DMS53 (cell line): ENCODE measurements around the gene GUCY2C.

Source experiments
- DNase-seq: peaks from one replicate; lab custom pipeline; 2025; lab: John Stamatoyannopoulos, UW

The GUCY2C gene

GRCh38 chr12:14628771-14629170 is 67.6 kb downstream of the GUCY2C start:
- no peak for DNase-seq

GRCh38 chr12:14621826-14622225 is 74.6 kb downstream of the GUCY2C start:
- no peak for DNase-seq

GRCh38 chr12:14619741-14620501 is 76.5 kb downstream of the GUCY2C start:
- DNase-seq = peak; percentile 96

GRCh38 chr12:14618983-14619382 is 77.4 kb downstream of the GUCY2C start:
- DNase-seq = peak; percentile 86

- no peak for DNase-seq
These were observed 81.7 kb downstream of the GUCY2C start for GRCh38 chr12:14614704-14615121.

- DNase-seq = no peak
These were observed 82.7 kb downstream of the GUCY2C start for GRCh38 chr12:14613718-14614117.

GRCh38 chr12:14612898-14613445 is 83.4 kb downstream of the GUCY2C start:
- DNase-seq = no peak

- no peak for DNase-seq
These were observed 84.1 kb downstream of the GUCY2C start for GRCh38 chr12:14612250-14612649.

- DNase-seq = no peak
These were observed 84.7 kb downstream of the GUCY2C start for GRCh38 chr12:14611640-14612203.

GRCh38 chr12:14607568-14607967 is 88.8 kb downstream of the GUCY2C start:
- DNase-seq = no peak

GRCh38 chr12:14605401-14605989 is 90.9 kb downstream of the GUCY2C start:
- peak; percentile 77 for DNase-seq

- peak; percentile 83 for DNase-seq
These were observed 94.5 kb downstream of the GUCY2C start for GRCh38 chr12:14601692-14602478.

GRCh38 chr12:14597480-14597879 is 98.9 kb downstream of the GUCY2C start:
- DNase-seq = no peak

- no peak for DNase-seq
These were observed 104.7 kb downstream of the GUCY2C start for GRCh38 chr12:14591719-14592118.

- no peak for DNase-seq
These were observed 107.0 kb downstream of the GUCY2C start for GRCh38 chr12:14589169-14590004.

GRCh38 chr12:14588571-14588970 is 107.8 kb downstream of the GUCY2C start:
- DNase-seq = no peak

GRCh38 chr12:14578646-14579045 is 117.8 kb downstream of the GUCY2C start:
- no peak for DNase-seq

GRCh38 chr12:14577344-14577743 is 119.1 kb downstream of the GUCY2C start:
- DNase-seq = no peak

GRCh38 chr12:14576896-14577295 is 119.5 kb downstream of the GUCY2C start:
- no peak for DNase-seq

- no peak for DNase-seq
These were observed 120.8 kb downstream of the GUCY2C start for GRCh38 chr12:14575585-14575984.

- no peak for DNase-seq
These were observed 123.3 kb downstream of the GUCY2C start for GRCh38 chr12:14573118-14573517.
